GM23338 (cell line): Measurements from ENCODE around the gene HDAC9. TPM values are rescaled to one million over a fixed set of nuclear protein-coding genes. Genes with fewer than 3 reads are reported as not detected.

Experiments used
- ATAC-seq: fragments of 200-7000 bp; cut with Tn5 transposase; 3 replicates; pipeline ENCODE4 v1.9.1; 2020
- DNase-seq: peaks from one replicate; pipeline ENCODE4 v3.0.0-alpha.2; 2015; ENCODE audit warnings: low spot score
- H2AFZ ChIP-seq: fragments of 200-600 bp; sonication (generic); 2 replicates; pipeline ENCODE4 v1.8.0; 2016; ENCODE audit warnings: antibody characterized with exemption, mild to moderate bottlenecking, moderate library complexity
- H3F3A ChIP-seq: fragments of 200-600 bp; sonication (generic); replicated peaks from 2 replicates; pipeline ENCODE4 v1.8.0; 2017; ENCODE audit warnings: antibody characterized with exemption, mixed run types, low read depth
- H3K27ac ChIP-seq: fragments of 200-600 bp; sonication (generic); 2 replicates; pipeline ENCODE4 v1.6.1; 2016; ENCODE audit warnings: low read depth
- H3K27me3 ChIP-seq: fragments of 200-600 bp; sonication (generic); 2 replicates; pipeline ENCODE4 v1.8.0; 2016; ENCODE audit warnings: mild to moderate bottlenecking, mixed run types, moderate library complexity; ENCODE audit not compliant: insufficient read depth
- H3K36me3 ChIP-seq: fragments of 200-600 bp; sonication (generic); 2 replicates; pipeline ENCODE4 v1.8.0; 2016; ENCODE audit warnings: mild to moderate bottlenecking; ENCODE audit not compliant: insufficient read depth
- H3K4me1 ChIP-seq: fragments of 200-600 bp; sonication (generic); 2 replicates; pipeline ENCODE4 v1.8.0; 2016; ENCODE audit warnings: mild to moderate bottlenecking, moderate library complexity; ENCODE audit not compliant: insufficient read depth
- H3K4me2 ChIP-seq: fragments of 200-600 bp; sonication (generic); 2 replicates; pipeline ENCODE4 v1.7.1; 2017; ENCODE audit warnings: mixed run types
- H3K4me3 ChIP-seq: fragments of 200-600 bp; sonication (generic); 2 replicates; pipeline ENCODE4 v1.6.1; 2016; ENCODE audit warnings: mixed run types
- H3K79me2 ChIP-seq: fragments of 200-600 bp; sonication (generic); replicated peaks from 2 replicates; pipeline ENCODE4 v1.8.0; 2017; ENCODE audit warnings: mild to moderate bottlenecking; ENCODE audit not compliant: insufficient read depth
- H3K9me2 ChIP-seq: fragments of 200-600 bp; sonication (generic); 2 replicates; pipeline ENCODE4 v1.8.0; 2017; ENCODE audit not compliant: insufficient read depth
- H4K20me1 ChIP-seq: fragments of 200-600 bp; sonication (generic); replicated peaks from 2 replicates; pipeline ENCODE4 v1.8.0; 2017; ENCODE audit warnings: mild to moderate bottlenecking; ENCODE audit not compliant: insufficient read depth
- H3K27ac Mint-ChIP-seq: 2 replicates; pipeline ENCODE4 v1.8.0; 2020; ENCODE audit warnings: inconsistent platforms, mild to moderate bottlenecking, moderate library complexity, mixed read lengths
- H3K27me3 Mint-ChIP-seq: 3 replicates; pipeline ENCODE4 v1.8.0; 2022; ENCODE audit warnings: low read depth, mild to moderate bottlenecking, moderate library complexity, mixed read lengths, inconsistent platforms; ENCODE audit not compliant: insufficient read depth, poor library complexity
- H3K36me3 Mint-ChIP-seq: 3 replicates; pipeline ENCODE4 v1.8.0; 2021; ENCODE audit warnings: low read depth, mild to moderate bottlenecking, inconsistent platforms, moderate library complexity, mixed read lengths
- H3K4me1 Mint-ChIP-seq: 3 replicates; pipeline ENCODE4 v1.8.0; 2020; ENCODE audit warnings: mild to moderate bottlenecking, inconsistent platforms, mixed read lengths
- H3K4me3 Mint-ChIP-seq: 3 replicates; pipeline ENCODE4 v1.8.0; 2021; ENCODE audit warnings: moderate library complexity, mild to moderate bottlenecking, inconsistent platforms, mixed read lengths
- H3K9me3 Mint-ChIP-seq: 3 replicates; pipeline ENCODE4 v1.8.0; 2020; ENCODE audit warnings: moderate library complexity, mild to moderate bottlenecking, inconsistent platforms, mixed read lengths
- EZH2phosphoT487 ChIP-seq: fragments of 200-600 bp; sonication (generic); IDR thresholded peaks from one replicate; pipeline ENCODE4 v1.8.1; 2018; ENCODE audit warnings: antibody characterized with exemption; ENCODE audit not compliant: unreplicated experiment
- JUNB ChIP-seq: IDR thresholded peaks from one replicate; pipeline ENCODE4 v1.6.1; 2016; ENCODE audit warnings: antibody characterized with exemption; ENCODE audit not compliant: unreplicated experiment
- ZNF114 ChIP-seq: fragments of 250-450 bp; sonication (Bioruptor Pico); IDR thresholded peaks from 2 replicates; pipeline ENCODE4 v1.5.0; 2020; ENCODE audit warnings: mild to moderate bottlenecking, moderate library complexity
- polyA plus RNA-seq: library from polyadenylated mRNA; unstranded; fragments of >200 nt; fragmentation: Nextera tagmentation; extraction: Ambion mirVana; gene quantifications from 2 replicates; pipeline ENCODE4 v1.2.1, GENCODE V29; 2016
- total RNA-seq: library from RNA; depleted of rRNA; stranded (reverse); fragments of >200 nt; shearing (Covaris generic); gene quantifications from 2 replicates; pipeline ENCODE4 v1.2.3, GENCODE V29; 2014
- TF ChIP-seq, protein P1 (sequence below): IDR thresholded peaks from one replicate; pipeline ENCODE4 v1.6.1; 2018; ENCODE audit warnings: antibody characterized with exemption; ENCODE audit not compliant: unreplicated experiment
- TF ChIP-seq, protein P2 (sequence below), 2 experiments: fragments of 200-600 bp in 1 of 2; sonication (generic) in 1 of 2; conservative IDR thresholded peaks; 2 replicates each; pipeline versions ENCODE4 v1.5.1 to v1.6.1; 2016 to 2017; ENCODE audit warnings: antibody characterized with exemption in 2 of 2, low read depth in 2 of 2, mild to moderate bottlenecking in 2 of 2, moderate library complexity in 1 of 2
- TF ChIP-seq, protein P3 (sequence below): fragments of 250-450 bp; sonication (Bioruptor Pico); IDR thresholded peaks from 2 replicates; pipeline ENCODE4 v1.5.0; 2020; ENCODE audit warnings: mild to moderate bottlenecking, moderate library complexity

HDAC9 gene
- total and polyA plus RNA-seq, 2 experiments from 2014 or later, result 8.3 to 18.5 TPM

DNA sequence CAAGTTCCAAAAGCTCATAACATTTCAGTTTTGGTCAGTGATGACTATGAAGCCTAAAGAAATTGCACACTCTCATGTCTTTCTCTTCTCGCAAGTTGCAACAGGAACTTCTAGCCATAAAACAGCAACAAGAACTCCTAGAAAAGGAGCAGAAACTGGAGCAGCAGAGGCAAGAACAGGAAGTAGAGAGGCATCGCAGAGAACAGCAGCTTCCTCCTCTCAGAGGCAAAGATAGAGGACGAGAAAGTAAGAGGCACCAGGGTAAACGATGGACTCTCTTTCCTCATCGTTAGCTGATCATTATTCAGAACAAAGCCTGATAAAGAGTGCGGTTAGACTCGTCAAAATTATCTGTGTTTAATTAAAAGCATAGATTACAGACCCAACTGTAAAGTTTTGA is 94.7 kb downstream of the HDAC9 start (continued):
- TF ChIP-seq, protein P1, sequence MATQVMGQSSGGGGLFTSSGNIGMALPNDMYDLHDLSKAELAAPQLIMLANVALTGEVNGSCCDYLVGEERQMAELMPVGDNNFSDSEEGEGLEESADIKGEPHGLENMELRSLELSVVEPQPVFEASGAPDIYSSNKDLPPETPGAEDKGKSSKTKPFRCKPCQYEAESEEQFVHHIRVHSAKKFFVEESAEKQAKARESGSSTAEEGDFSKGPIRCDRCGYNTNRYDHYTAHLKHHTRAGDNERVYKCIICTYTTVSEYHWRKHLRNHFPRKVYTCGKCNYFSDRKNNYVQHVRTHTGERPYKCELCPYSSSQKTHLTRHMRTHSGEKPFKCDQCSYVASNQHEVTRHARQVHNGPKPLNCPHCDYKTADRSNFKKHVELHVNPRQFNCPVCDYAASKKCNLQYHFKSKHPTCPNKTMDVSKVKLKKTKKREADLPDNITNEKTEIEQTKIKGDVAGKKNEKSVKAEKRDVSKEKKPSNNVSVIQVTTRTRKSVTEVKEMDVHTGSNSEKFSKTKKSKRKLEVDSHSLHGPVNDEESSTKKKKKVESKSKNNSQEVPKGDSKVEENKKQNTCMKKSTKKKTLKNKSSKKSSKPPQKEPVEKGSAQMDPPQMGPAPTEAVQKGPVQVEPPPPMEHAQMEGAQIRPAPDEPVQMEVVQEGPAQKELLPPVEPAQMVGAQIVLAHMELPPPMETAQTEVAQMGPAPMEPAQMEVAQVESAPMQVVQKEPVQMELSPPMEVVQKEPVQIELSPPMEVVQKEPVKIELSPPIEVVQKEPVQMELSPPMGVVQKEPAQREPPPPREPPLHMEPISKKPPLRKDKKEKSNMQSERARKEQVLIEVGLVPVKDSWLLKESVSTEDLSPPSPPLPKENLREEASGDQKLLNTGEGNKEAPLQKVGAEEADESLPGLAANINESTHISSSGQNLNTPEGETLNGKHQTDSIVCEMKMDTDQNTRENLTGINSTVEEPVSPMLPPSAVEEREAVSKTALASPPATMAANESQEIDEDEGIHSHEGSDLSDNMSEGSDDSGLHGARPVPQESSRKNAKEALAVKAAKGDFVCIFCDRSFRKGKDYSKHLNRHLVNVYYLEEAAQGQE, result no peak

DNA sequence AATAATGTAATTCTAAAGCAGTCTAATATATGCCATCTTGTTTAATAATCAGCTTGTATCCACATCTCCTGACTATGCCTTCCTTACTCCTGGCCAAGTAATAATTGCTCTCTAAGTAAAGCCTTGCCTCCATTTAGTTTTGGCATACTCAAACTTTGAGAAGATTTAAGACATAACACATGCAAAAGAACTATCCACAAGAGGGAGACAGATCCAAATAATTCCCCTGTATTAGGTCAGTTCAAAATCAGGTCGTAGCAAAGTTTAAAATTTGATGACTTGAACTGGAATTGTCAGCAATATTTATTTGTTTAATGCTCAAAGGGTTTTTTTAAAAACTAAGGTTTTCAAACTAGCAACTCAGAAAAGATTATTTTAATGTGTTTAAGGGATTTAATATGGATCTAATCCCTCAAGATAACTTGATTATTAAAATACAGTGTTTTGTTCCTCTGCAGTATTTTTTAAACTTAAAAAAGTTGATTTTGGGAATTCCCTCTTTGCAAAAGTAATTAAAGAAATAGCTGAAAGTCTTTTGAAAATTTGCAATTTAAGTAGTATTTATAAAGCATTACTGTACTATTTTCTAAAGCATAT is 95.3 kb downstream of the HDAC9 start:
- no peaks in the 10 kb centered on the region for H3K27me3 ChIP-seq
- H3K36me3 ChIP-seq, result no peaks in the 10 kb centered on the region
- no peak overlapping the region for H2AFZ ChIP-seq
- H3K27ac ChIP-seq, result no peak overlapping the region
- Mint-ChIP-seq H3K27ac (no peak overlapping the region), H3K9me3 (no peaks in the 10 kb centered on the region), H3K4me3 (no peak overlapping the region), H3K36me3 (no peaks in the 10 kb centered on the region; the same call in 2 of the 3 replicates), H3K27me3 (no peaks in the 10 kb centered on the region), H3K4me1 (peaks cover 6% of the 10 kb centered on the region; the same call in 2 of the 3 replicates)
- H3K4me2 ChIP-seq, result no peak overlapping the region
- H3K4me3 ChIP-seq, result no peak overlapping the region
- H3K79me2 ChIP-seq, result no peaks in the 10 kb centered on the region
- no peaks in the 10 kb centered on the region for H3F3A ChIP-seq
- no peaks in the 10 kb centered on the region for H3K9me2 ChIP-seq
- DNase-seq (peak; percentile 60), ATAC-seq (peak; percentile 68)
- H3K4me1 ChIP-seq, result no peaks in the 10 kb centered on the region
- no peaks in the 10 kb centered on the region for H4K20me1 ChIP-seq
- TF ChIP-seq, protein P2, sequence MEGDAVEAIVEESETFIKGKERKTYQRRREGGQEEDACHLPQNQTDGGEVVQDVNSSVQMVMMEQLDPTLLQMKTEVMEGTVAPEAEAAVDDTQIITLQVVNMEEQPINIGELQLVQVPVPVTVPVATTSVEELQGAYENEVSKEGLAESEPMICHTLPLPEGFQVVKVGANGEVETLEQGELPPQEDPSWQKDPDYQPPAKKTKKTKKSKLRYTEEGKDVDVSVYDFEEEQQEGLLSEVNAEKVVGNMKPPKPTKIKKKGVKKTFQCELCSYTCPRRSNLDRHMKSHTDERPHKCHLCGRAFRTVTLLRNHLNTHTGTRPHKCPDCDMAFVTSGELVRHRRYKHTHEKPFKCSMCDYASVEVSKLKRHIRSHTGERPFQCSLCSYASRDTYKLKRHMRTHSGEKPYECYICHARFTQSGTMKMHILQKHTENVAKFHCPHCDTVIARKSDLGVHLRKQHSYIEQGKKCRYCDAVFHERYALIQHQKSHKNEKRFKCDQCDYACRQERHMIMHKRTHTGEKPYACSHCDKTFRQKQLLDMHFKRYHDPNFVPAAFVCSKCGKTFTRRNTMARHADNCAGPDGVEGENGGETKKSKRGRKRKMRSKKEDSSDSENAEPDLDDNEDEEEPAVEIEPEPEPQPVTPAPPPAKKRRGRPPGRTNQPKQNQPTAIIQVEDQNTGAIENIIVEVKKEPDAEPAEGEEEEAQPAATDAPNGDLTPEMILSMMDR (conservative IDR thresholded peaks at IDR 0.05; ENCODE audit: low read depth in 2 of 2), result peak; percentile 70 to 83
- TF ChIP-seq JUNB (no peak), ZNF114 (CRISPR knock-in tag) (no peak), EZH2phosphoT487 (no peak)

DNA sequence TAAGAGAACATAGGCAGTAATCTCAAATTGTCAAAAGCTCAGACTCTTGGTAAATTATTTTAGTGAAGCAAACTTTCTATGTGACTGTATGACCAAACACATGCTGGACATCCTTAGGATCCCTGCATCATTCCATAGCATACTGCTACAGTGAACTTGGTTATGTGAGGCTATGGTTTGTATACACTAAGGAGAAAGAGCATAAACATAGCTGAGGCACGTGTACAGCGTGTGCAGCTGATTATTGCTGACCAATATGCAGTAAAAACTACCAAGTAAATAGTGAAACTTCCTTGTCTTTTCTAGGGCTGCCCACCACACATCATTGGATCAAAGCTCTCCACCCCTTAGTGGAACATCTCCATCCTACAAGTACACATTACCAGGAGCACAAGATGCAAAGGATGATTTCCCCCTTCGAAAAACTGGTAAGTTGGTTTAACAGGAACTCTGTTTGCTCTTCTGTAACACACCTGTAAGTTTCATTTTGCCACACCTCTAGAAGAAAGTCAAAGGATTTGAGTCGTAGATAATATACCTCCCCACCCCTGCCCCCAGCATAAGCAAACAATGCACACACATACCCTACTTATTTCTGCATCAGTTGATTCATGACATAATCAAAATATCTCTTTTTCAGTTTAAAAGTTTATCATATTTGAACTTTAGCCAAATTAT is 98.2 kb downstream of the HDAC9 start:
- Mint-ChIP-seq H3K9me3 (no peaks in the 10 kb centered on the region), H3K4me1 (peaks cover 15% of the 10 kb centered on the region), H3K27me3 (no peaks in the 10 kb centered on the region), H3K36me3 (peaks cover under 1% of the 10 kb centered on the region; the same call in 2 of the 3 replicates), H3K27ac (no peak overlapping the region), H3K4me3 (no peak overlapping the region)
- no peaks in the 10 kb centered on the region for H4K20me1 ChIP-seq
- H2AFZ ChIP-seq, result no peak overlapping the region
- no peaks in the 10 kb centered on the region for H3K79me2 ChIP-seq
- no peak for TF ChIP-seq ZNF114 (CRISPR knock-in tag)
- TF ChIP-seq, protein P3, sequence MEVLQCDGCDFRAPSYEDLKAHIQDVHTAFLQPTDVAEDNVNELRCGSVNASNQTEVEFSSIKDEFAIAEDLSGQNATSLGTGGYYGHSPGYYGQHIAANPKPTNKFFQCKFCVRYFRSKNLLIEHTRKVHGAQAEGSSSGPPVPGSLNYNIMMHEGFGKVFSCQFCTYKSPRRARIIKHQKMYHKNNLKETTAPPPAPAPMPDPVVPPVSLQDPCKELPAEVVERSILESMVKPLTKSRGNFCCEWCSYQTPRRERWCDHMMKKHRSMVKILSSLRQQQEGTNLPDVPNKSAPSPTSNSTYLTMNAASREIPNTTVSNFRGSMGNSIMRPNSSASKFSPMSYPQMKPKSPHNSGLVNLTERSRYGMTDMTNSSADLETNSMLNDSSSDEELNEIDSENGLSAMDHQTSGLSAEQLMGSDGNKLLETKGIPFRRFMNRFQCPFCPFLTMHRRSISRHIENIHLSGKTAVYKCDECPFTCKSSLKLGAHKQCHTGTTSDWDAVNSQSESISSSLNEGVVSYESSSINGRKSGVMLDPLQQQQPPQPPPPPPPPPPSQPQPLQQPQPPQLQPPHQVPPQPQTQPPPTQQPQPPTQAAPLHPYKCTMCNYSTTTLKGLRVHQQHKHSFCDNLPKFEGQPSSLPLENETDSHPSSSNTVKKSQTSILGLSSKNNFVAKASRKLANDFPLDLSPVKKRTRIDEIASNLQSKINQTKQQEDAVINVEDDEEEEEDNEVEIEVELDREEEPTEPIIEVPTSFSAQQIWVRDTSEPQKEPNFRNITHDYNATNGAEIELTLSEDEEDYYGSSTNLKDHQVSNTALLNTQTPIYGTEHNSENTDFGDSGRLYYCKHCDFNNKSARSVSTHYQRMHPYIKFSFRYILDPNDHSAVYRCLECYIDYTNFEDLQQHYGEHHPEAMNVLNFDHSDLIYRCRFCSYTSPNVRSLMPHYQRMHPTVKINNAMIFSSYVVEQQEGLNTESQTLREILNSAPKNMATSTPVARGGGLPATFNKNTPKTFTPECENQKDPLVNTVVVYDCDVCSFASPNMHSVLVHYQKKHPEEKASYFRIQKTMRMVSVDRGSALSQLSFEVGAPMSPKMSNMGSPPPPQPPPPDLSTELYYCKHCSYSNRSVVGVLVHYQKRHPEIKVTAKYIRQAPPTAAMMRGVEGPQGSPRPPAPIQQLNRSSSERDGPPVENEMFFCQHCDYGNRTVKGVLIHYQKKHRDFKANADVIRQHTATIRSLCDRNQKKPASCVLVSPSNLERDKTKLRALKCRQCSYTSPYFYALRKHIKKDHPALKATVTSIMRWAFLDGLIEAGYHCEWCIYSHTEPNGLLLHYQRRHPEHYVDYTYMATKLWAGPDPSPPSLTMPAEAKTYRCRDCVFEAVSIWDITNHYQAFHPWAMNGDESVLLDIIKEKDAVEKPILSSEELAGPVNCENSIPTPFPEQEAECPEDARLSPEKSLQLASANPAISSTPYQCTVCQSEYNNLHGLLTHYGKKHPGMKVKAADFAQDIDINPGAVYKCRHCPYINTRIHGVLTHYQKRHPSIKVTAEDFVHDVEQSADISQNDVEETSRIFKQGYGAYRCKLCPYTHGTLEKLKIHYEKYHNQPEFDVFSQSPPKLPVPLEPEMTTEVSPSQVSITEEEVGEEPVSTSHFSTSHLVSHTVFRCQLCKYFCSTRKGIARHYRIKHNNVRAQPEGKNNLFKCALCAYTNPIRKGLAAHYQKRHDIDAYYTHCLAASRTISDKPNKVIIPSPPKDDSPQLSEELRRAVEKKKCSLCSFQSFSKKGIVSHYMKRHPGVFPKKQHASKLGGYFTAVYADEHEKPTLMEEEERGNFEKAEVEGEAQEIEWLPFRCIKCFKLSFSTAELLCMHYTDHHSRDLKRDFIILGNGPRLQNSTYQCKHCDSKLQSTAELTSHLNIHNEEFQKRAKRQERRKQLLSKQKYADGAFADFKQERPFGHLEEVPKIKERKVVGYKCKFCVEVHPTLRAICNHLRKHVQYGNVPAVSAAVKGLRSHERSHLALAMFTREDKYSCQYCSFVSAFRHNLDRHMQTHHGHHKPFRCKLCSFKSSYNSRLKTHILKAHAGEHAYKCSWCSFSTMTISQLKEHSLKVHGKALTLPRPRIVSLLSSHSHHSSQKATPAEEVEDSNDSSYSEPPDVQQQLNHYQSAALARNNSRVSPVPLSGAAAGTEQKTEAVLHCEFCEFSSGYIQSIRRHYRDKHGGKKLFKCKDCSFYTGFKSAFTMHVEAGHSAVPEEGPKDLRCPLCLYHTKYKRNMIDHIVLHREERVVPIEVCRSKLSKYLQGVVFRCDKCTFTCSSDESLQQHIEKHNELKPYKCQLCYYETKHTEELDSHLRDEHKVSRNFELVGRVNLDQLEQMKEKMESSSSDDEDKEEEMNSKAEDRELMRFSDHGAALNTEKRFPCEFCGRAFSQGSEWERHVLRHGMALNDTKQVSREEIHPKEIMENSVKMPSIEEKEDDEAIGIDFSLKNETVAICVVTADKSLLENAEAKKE, result no peak
- H3K4me2 ChIP-seq, result no peak overlapping the region
- DNase-seq (no peak), ATAC-seq (no peak)
- H3K4me1 ChIP-seq, result peaks cover 5% of the 10 kb centered on the region; the same call in 1 of the 2 replicates
- no peaks in the 10 kb centered on the region for H3K9me2 ChIP-seq
- no peak overlapping the region for H3K27ac ChIP-seq
- no peaks in the 10 kb centered on the region for H3K36me3 ChIP-seq
- no peaks in the 10 kb centered on the region for H3F3A ChIP-seq
- H3K27me3 ChIP-seq, result no peaks in the 10 kb centered on the region
- no peak overlapping the region for H3K4me3 ChIP-seq
